GM21515 (cell line): ENCODE data around the gene LFNG.

ENCODE experiments used
- ATAC-seq: cut with Tn5 transposase; IDR thresholded peaks from one replicate; pipeline ENCODE4 v1.9.1; 2021; ENCODE audit not compliant: unreplicated experiment

Gene LFNG

GRCh38 chr7:2568521-2569223 lies 49.1 kb downstream of the LFNG start:
- no peak for ATAC-seq

GRCh38 chr7:2569421-2569820 lies 49.8 kb downstream of the LFNG start:
- ATAC-seq: no peak

- no peak for ATAC-seq
These were observed 50.4 kb downstream of the LFNG start for GRCh38 chr7:2570021-2570420.

- ATAC-seq: no peak
These were observed 51.8 kb downstream of the LFNG start for GRCh38 chr7:2571409-2571808.

- no peak for ATAC-seq
These were observed 52.7 kb downstream of the LFNG start for GRCh38 chr7:2572101-2572842.

GRCh38 chr7:2573761-2574160 lies 54.2 kb downstream of the LFNG start:
- ATAC-seq: no peak

GRCh38 chr7:2575046-2575732 lies 55.6 kb downstream of the LFNG start:
- no peak for ATAC-seq

GRCh38 chr7:2575733-2576340 lies 56.3 kb downstream of the LFNG start:
- no peak for ATAC-seq

GRCh38 chr7:2576742-2577491 lies 57.3 kb downstream of the LFNG start:
- no peak for ATAC-seq
